K562 (cell line): ENCODE data around the gene RBKS. TPM values are rescaled to one million over a fixed set of nuclear protein-coding genes. Genes with fewer than 3 reads are reported as not detected.

ENCODE experiments used
- ATAC-seq: fragments of 200-7000 bp; cut with Tn5 transposase; 3 replicates; pipeline ENCODE4 v1.9.1; 2020; ENCODE audit warnings: moderate library complexity
- BruUV-seq: library from RNA; stranded (reverse); fragments of 400-500 nt; replicated peaks from 2 replicates; lab custom pipeline; 2021; lab: Mats Ljungman, UMichigan
- CTCF ChIA-PET: fragments of 300-600 bp; formaldehyde crosslinking; extraction: SDS; loops from one replicate; lab custom pipeline; 2021; ENCODE audit warnings: low intra/inter-chr PET ratio; lab: Yijun Ruan, JAX
- POLR2A ChIA-PET: fragments of 300-600, 350-650 bp; sonication (Branson Sonifier 250); formaldehyde crosslinking; extraction: SDS; loops from one replicate; lab custom pipeline; 2021; ENCODE audit warnings: antibody characterized with exemption, inconsistent platforms; lab: Yijun Ruan, JAX
- DNase-seq, 4 experiments: peaks; one replicate each; pipeline versions ENCODE4 v3.0.0 to v3.0.0-alpha.2; 2011 to 2018; ENCODE audit warnings: low spot score in 3 of 4, mixed read lengths in 3 of 4; ENCODE audit errors: extremely low read depth in 1 of 4
- FAIRE-seq: peaks from 2 replicates; lab custom pipeline; 2011; peaks lifted over from hg19 to GRCh38; lab: Jason Lieb, UNC
- H2AFZ ChIP-seq: 2 replicates; pipeline ENCODE4 v1.6.0; 2011; ENCODE audit warnings: low read depth, low read length, control low read depth, inconsistent platforms
- H3K27ac ChIP-seq: fragments of 200-600 bp; 3 replicates; pipeline ENCODE4 v1.8.0; 2011; ENCODE audit warnings: low read depth, mild to moderate bottlenecking, control low read depth, inconsistent platforms, low read length, moderate library complexity, mixed read lengths; ENCODE audit errors: extremely low read depth
- H3K27me3 ChIP-seq, 2 experiments: fragments of 300-600 bp in 1 of 2; 2 replicates in 1 of 2; 3 replicates in 1 of 2; pipeline versions ENCODE4 v1.6.0 to v1.8.0; 2011; ENCODE audit warnings: inconsistent platforms in 2 of 2, low read length in 2 of 2, mild to moderate bottlenecking in 1 of 2, mixed read lengths in 1 of 2, moderate library complexity in 1 of 2; ENCODE audit not compliant: control insufficient read depth in 2 of 2, insufficient read depth in 2 of 2
- H3K36me3 ChIP-seq: fragments of 300-600 bp; 3 replicates; pipeline ENCODE4 v1.8.0; 2011; ENCODE audit warnings: mild to moderate bottlenecking, low read length, inconsistent platforms; ENCODE audit not compliant: control insufficient read depth, insufficient read depth
- H3K4me1 ChIP-seq, 2 experiments: fragments of 200-600 bp in 1 of 2; replicated peaks in 1 of 2; 2 replicates in 1 of 2; 3 replicates in 1 of 2; pipeline versions ENCODE4 v1.5.1 to v1.8.0; 2011; ENCODE audit warnings: inconsistent platforms in 2 of 2, low read length in 2 of 2, mild to moderate bottlenecking in 1 of 2, mixed read lengths in 1 of 2, moderate library complexity in 1 of 2; ENCODE audit not compliant: control insufficient read depth in 2 of 2, insufficient read depth in 2 of 2
- H3K4me2 ChIP-seq: 2 replicates; pipeline ENCODE4 v1.6.1; 2011; ENCODE audit warnings: low read length, control low read depth, inconsistent platforms, mixed read lengths; ENCODE audit not compliant: insufficient read depth
- H3K4me3 ChIP-seq: fragments of 200-600 bp; sonication (generic), shearing (Covaris generic); 2 replicates; pipeline ENCODE4 v1.5.1; 2016; ENCODE audit warnings: control low read depth, inconsistent platforms
- H3K79me2 ChIP-seq: fragments of 200-600 bp; 3 replicates; pipeline ENCODE4 v1.8.0; 2011; ENCODE audit warnings: low read length, inconsistent platforms; ENCODE audit not compliant: control insufficient read depth, insufficient read depth
- H3K9ac ChIP-seq, 2 experiments: 2 replicates each; pipeline versions ENCODE4 v1.6.0 to v1.6.1; 2011; ENCODE audit warnings: low read depth in 2 of 2, low read length in 2 of 2, control low read depth in 1 of 2, inconsistent platforms in 1 of 2, mild to moderate bottlenecking in 1 of 2, mixed read lengths in 1 of 2; ENCODE audit not compliant: insufficient read depth in 1 of 2
- H3K9me1 ChIP-seq: one replicate; pipeline ENCODE4 v1.6.0; 2011; ENCODE audit warnings: inconsistent platforms, mild to moderate bottlenecking, low read length, moderate library complexity; ENCODE audit not compliant: control insufficient read depth, insufficient read depth
- H3K9me3 ChIP-seq: replicated peaks from 2 replicates; pipeline ENCODE4 v1.5.1; 2011; ENCODE audit warnings: low read depth, low read length, inconsistent platforms; ENCODE audit not compliant: control insufficient read depth, insufficient read depth
- H4K20me1 ChIP-seq: replicated peaks from 2 replicates; pipeline ENCODE4 v1.6.1; 2011; ENCODE audit warnings: low read length, inconsistent platforms, mixed read lengths; ENCODE audit not compliant: control insufficient read depth, insufficient read depth
- ETV6 ChIP-seq, 3 experiments: fragments of 150-350 bp in 1 of 3; sonication (generic) in 1 of 3; formaldehyde crosslinking in 1 of 3; IDR thresholded peaks; 2 replicates each; pipeline versions ENCODE4 v1.6.1 to v1.8.0; 2014 to 2022; ENCODE audit warnings: borderline replicate concordance in 2 of 3, low read depth in 2 of 3, antibody characterized with exemption in 1 of 3, low read length in 1 of 3, mild to moderate bottlenecking in 1 of 3, missing genetic modification reagents in 1 of 3
- POLR3G ChIP-seq: IDR thresholded peaks from 2 replicates; pipeline ENCODE4 v1.6.1; 2011; ENCODE audit not compliant: insufficient read length, insufficient replicate concordance; ENCODE audit errors: extremely low read depth
- SETDB1 ChIP-seq: IDR thresholded peaks from one replicate; pipeline ENCODE4 v1.6.1; 2012; ENCODE audit warnings: low read length, control low read depth, inconsistent platforms
- XRCC3 ChIP-seq: fragments of 450-650 bp; IDR thresholded peaks from 2 replicates; pipeline ENCODE4 v1.6.1; 2017; ENCODE audit warnings: mild to moderate bottlenecking, moderate library complexity
- ZNF282 ChIP-seq: sonication (generic); formaldehyde crosslinking; IDR thresholded peaks from 2 replicates; pipeline ENCODE4 v1.8.1; 2023; ENCODE audit warnings: missing genetic modification reagents
- WGBS: fragments of 100-300 bp; shearing (Covaris generic); methylation state at CpG from one replicate; pipeline ENCODE4 v1.1.6; 2016; ENCODE audit warnings: low coverage, mixed read lengths; ENCODE audit not compliant: insufficient coverage; ENCODE audit errors: missing lambda C conversion rate; 5-methylcytosine and 5-hydroxymethylcytosine counted together
- in situ Hi-C: fragments of 300-500 bp; cut with MboI; formaldehyde crosslinking; loops from 4 replicates; pipeline ENCODE4 v1.15.0; 2018; ENCODE audit warnings: inconsistent platforms, mixed read lengths
- intact Hi-C: fragments of 100-400 bp; cut with micrococcal nuclease; formaldehyde crosslinking; loops from 2 replicates; pipeline ENCODE4 v1.14.2; 2022
- polyA plus RNA-seq, 8 experiments: library from polyadenylated mRNA; depleted of rRNA in 4 of 8; stranded (reverse) in 5 of 8; unstranded in 3 of 8; fragments of >200 nt; fragmentation: Nextera tagmentation in 2 of 8; fragmentation: Illumina TruSeq in 1 of 8; extraction: Ambion mirVana in 2 of 8; extraction: Trizol in 1 of 8; gene quantifications; 2 replicates each; pipeline versions ENCODE4 v1.2.1 to v1.2.3, GENCODE V29; 2011 to 2014; ENCODE audit warnings: inconsistent platforms in 1 of 8, missing spikeins in 1 of 8
- total RNA-seq, 7 experiments: library from RNA; depleted of rRNA in 6 of 7; stranded (reverse); fragments of >200 nt in 6 of 7; fragmentation: Illumina TruSeq in 2 of 7; extraction: Trizol in 2 of 7; gene quantifications; 2 replicates each; pipeline versions ENCODE4 v1.2.1 to v1.2.3, GENCODE V29; 2011 to 2021; ENCODE audit warnings: low replicate concordance in 1 of 7

RBKS gene
- total and polyA plus RNA-seq, 9 of the 15 experiments (the other 6 are each of a cell fraction or from before 2014, with no cell fraction given): 0.06 to 0.39 (median 0.19) TPM

DNA sequence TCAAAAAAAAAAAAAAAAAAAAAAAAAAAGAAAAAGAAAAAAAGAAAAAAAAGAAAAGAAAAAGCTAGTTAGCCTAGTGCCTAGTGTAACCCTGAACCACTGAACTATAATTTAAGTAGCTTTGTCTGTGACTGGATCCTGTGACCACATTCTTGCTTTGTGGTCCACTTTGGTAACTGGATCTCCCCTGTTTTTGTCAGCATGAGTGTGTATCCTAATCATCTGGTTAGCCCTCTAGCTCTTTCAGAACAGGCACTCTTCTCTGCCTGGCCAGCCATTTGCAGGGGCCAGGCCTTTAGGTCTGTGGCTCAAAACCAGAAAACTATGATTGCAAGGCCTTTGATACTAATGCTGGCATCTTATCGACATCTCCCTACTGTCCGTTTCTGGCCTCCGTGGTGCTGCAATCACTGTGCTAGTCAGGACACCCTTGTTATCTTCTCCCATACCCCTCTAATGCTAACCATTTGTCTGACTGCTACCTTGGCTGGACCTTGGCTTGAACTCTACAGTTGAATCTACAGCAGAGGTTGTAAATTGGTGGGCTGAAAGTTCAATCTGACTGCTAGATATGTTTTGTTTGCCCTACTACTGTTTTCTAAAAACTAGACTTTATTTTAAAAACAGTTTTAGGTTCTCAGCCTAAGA, 40.5 kb downstream of the RBKS start:
- Histone ChIP-seq H4K20me1 (no peaks in the 10 kb centered on the region), H3K79me2 (no peaks in the 10 kb centered on the region), H3K9ac (no peak overlapping the region), H3K4me2 (no peak overlapping the region), H3K9me1 (no peaks in the 10 kb centered on the region), H3K9me3 (no peaks in the 10 kb centered on the region), H3K27me3 (peaks cover 0 to 3% of the 10 kb centered on the region in 2 experiments; a peak in 2 of 5 replicates), H3K27ac (no peak overlapping the region), H2AFZ (no peak overlapping the region), H3K4me1 (no peaks in the 10 kb centered on the region), H3K4me3 (no peak overlapping the region), H3K36me3 (no peaks in the 10 kb centered on the region)
- ATAC-seq (no peak), FAIRE-seq (no peak), DNase-seq (no peak)
- ChIA-PET CTCF (no interaction called here), POLR2A (no interaction called here)
- intact Hi-C loops: no loop called here
- WGBS: 0% methylated on average over 3 of the region's 3 CpGs
- in situ Hi-C loops: no loop called here
- no TSS peak for BruUV-seq
- TF ChIP-seq ZNF282 (CRISPR knock-in tag) (no peak), XRCC3 (no peak), ETV6 (IDR thresholded peaks at IDR 0.05; ENCODE audit: borderline replicate concordance in 1 of 2, low read depth in 2 of 2, low read length in 1 of 2) (no peak), ETV6 (CRISPR knock-in tag; IDR thresholded peaks at IDR 0.05; ENCODE audit: borderline replicate concordance) (no peak), SETDB1 (no peak), POLR3G (no peak)
